Pancreas (tissue), 10 donors: ENCODE results near the gene RYR1. TPM values are rescaled to one million over a fixed set of nuclear protein-coding genes. Genes with fewer than 3 reads are reported as not detected.
A peak's percentile ranks its signal among the peaks of the same experiment; 100 is the strongest.
"Not testable (repeated sequence)": the region's sequence is repeated elsewhere in the genome, so short reads cannot be mapped to it uniquely, and the experiment has no call there.

Source experiments
- ATAC-seq, 4 donors: fragments of 200-7000 bp; cut with Tn5 transposase; one replicate each; pipeline versions ENCODE4 v1.8.0 to v1.9.1; 2020; ENCODE audit warnings: mild to moderate bottlenecking in 4 of 4, moderate library complexity in 4 of 4
- DNase-seq, 6 donors: peaks; one replicate each; pipeline ENCODE4 v3.0.0-alpha.2; 2020
- FAIRE-seq: peaks from 2 replicates; lab custom pipeline; 2012; peaks lifted over from hg19 to GRCh38; lab: Jason Lieb, UNC
- H3K27ac ChIP-seq, 4 donors: fragments of 200-600 bp; sonication (generic); 1 replicate in 3 of 4; 2 replicates in 1 of 4; pipeline versions ENCODE4 v1.5.0 to v1.8.0; 2020
- H3K27me3 ChIP-seq, 4 donors: fragments of 200-600 bp; one replicate each; pipeline ENCODE4 v1.8.0; 2021
- H3K36me3 ChIP-seq, 3 donors: fragments of 200-600 bp; sonication (generic) in 1 of 3; one replicate each; pipeline versions ENCODE4 v1.5.0 to v1.8.0; 2020 to 2021
- H3K4me1 ChIP-seq, 3 donors: fragments of 200-600 bp; one replicate each; pipeline ENCODE4 v1.8.0; 2021
- H3K4me3 ChIP-seq, 4 donors: fragments of 200-600 bp; sonication (generic) in 2 of 4; one replicate each; pipeline versions ENCODE4 v1.5.0 to v1.8.0; 2020 to 2021
- H3K9me3 ChIP-seq, 4 donors: fragments of 200-600 bp; one replicate each; pipeline ENCODE4 v1.8.0; 2021
- CTCF ChIP-seq, 4 donors: fragments of 200-600 bp; sonication (generic) in 3 of 4; IDR thresholded peaks; one replicate each; pipeline versions ENCODE4 v1.5.0 to v1.8.0; 2021; ENCODE audit warnings: antibody characterized with exemption in 4 of 4
- WGBS, 2 donors: extraction: QIAGEN DNeasy Blood & Tissue Kit; methylation state at CpG; one replicate each; pipeline ENCODE4 v1.1.7; 2013; 5-methylcytosine and 5-hydroxymethylcytosine counted together
- intact Hi-C, 3 donors: fragments of 100-400 bp; cut with DNase I; formaldehyde crosslinking; loops; one replicate each; pipeline versions ENCODE4 v1.11.1 to v1.14.2; 2022
- polyA plus RNA-seq, 2 donors: library from polyadenylated mRNA; stranded (reverse); fragments of 200-250 nt; gene quantifications; one replicate each; pipeline ENCODE4 v1.2.3, GENCODE V29; 2013
- total RNA-seq, 6 donors: library from RNA; stranded (reverse); fragmentation: NEBNext Ultra II Directional in 4 of 6; extraction: Animal tissue kit (Norgen Biotek cat#: 25700) in 4 of 6; gene quantifications; one replicate each; pipeline versions ENCODE4 v1.2.1 to v1.2.4, GENCODE V29; 2021 to 2023
- donor health status: healthy with polysubstance abuse.
- donor health status: DM: no; HTN: no; CAD: no; lungs with moderate emphysema.
- donor health status: DM: no; HTN: no; CAD: no.
- donor health status: control.
- donor health status: control.
- donor health status: Bipolar disorder and iron deficiency.
- donor health status: DM: yes; HTN: yes; CAD: no.
- donor health status: DM: no; HTN: no; CAD: no.
- donor health status: DM: no; HTN: no; CAD: no.
- donor health status: DM: yes; HTN: yes; CAD: no.

RYR1 gene
- total and polyA plus RNA-seq, 8 donors: 0.19 to 1.4 (median 0.57) TPM

GRCh38 chr19:38619361-38620174, 186.1 kb downstream of the RYR1 start:
- DNase-seq: no peak
- ATAC-seq: no peak

GRCh38 chr19:38624822-38625221, 191.3 kb downstream of the RYR1 start:
- no peak for ATAC-seq
- no peak for FAIRE-seq
- Histone ChIP-seq H3K4me1 (peaks cover 1 to 4% (median 4%) of the 10 kb centered on the region in 3 donors), H3K36me3 (peaks cover 0 to 58% (median 38%) of the 10 kb centered on the region in 3 donors), H3K27ac (no peak overlapping the region), H3K27me3 (no peaks in the 10 kb centered on the region), H3K4me3 (no peak overlapping the region), H3K9me3 (no peaks in the 10 kb centered on the region)
- DNase-seq: no peak
- 85% methylated on average over 3 of the region's 3 CpGs for WGBS, 2 donors
- intact Hi-C loops: no loop called here
- TF ChIP-seq CTCF (IDR thresholded peaks at IDR 0.05): no peak

More at GRCh38 chr19:38619361-38620174, 186.1 kb downstream of the RYR1 start:
- Histone ChIP-seq H3K4me3 (peak overlapping the region; percentile 53 to 94 (median 66)), H3K4me1 (peaks cover 6 to 10% (median 7%) of the 10 kb centered on the region in 3 donors), H3K36me3 (peaks cover 0 to 23% (median 9%) of the 10 kb centered on the region in 3 donors), H3K27me3 (no peaks in the 10 kb centered on the region), H3K9me3 (no peaks in the 10 kb centered on the region), H3K27ac (peak overlapping the region in 3 of 4 donors; percentile 9 to 60 (median 49))
- FAIRE-seq: no peak
- WGBS, 2 donors: 9 to 10% methylated on average over 21 of the region's 21 CpGs
- no peak for TF ChIP-seq CTCF (IDR thresholded peaks at IDR 0.05)
- intact Hi-C loops: loop anchor here in 2 of 3 donors (10.0 kb wide), 2 partner anchors 105 to 215 kb away; partner anchors contain the start of gene FAM98C (in 1 of the 2)

GRCh38 chr19:38626401-38626800, 192.9 kb downstream of the RYR1 start:
- ATAC-seq: no peak
- no peaks in the 10 kb centered on the region for H3K4me1 ChIP-seq
- intact Hi-C loops: no loop called here
- no peak for FAIRE-seq
- TF ChIP-seq CTCF (IDR thresholded peaks at IDR 0.05): no peak
- DNase-seq: no peak
- H3K27me3 ChIP-seq: no peaks in the 10 kb centered on the region
- H3K4me3 ChIP-seq: no peak overlapping the region
- 94 to 96% methylated on average over 4 of the region's 4 CpGs for WGBS, 2 donors
- no peak overlapping the region for H3K27ac ChIP-seq
- no peaks in the 10 kb centered on the region for H3K9me3 ChIP-seq
- peaks cover 0 to 49% (median 38%) of the 10 kb centered on the region in 3 donors for H3K36me3 ChIP-seq

- intact Hi-C loops: no loop called here
- DNase-seq (no peak), FAIRE-seq (no peak), ATAC-seq (no peak)
- no peak for TF ChIP-seq CTCF (IDR thresholded peaks at IDR 0.05)
- WGBS, 2 donors: 92 to 97% methylated on average over 6 of the region's 6 CpGs
- no peaks in the 10 kb centered on the region for H3K4me1 ChIP-seq
- H3K36me3 ChIP-seq: peaks cover 0 to 35% (median 29%) of the 10 kb centered on the region in 3 donors
- H3K27ac ChIP-seq: no peak overlapping the region
- no peaks in the 10 kb centered on the region for H3K27me3 ChIP-seq
- no peak overlapping the region for H3K4me3 ChIP-seq
- no peaks in the 10 kb centered on the region for H3K9me3 ChIP-seq
Observed at GRCh38 chr19:38629568-38629967, 196.1 kb downstream of the RYR1 start.

- DNase-seq, H3K27me3 ChIP-seq, H3K9me3 ChIP-seq, ATAC-seq, H3K27ac ChIP-seq, H3K4me1 ChIP-seq, FAIRE-seq, H3K4me3 ChIP-seq: not testable (repeated sequence)
- H3K36me3 ChIP-seq: peaks cover 0 to 25% (median 13%) of the 10 kb centered on the region in 3 donors
- intact Hi-C loops: loop anchor here in 1 of 3 donors (10.0 kb wide), 1 partner anchor 106 kb away; no protein-coding TSS in a partner anchor
- 79 to 81% methylated on average over 10 to 11 of the region's 11 CpGs for WGBS, 2 donors
Observed at GRCh38 chr19:38631301-38631700, 197.8 kb downstream of the RYR1 start.

GRCh38 chr19:38631811-38632475, 198.5 kb downstream of the RYR1 start:
- WGBS, 2 donors: 72 to 73% methylated on average over 7 of the region's 7 CpGs
- intact Hi-C loops: loop anchor here in 1 of 3 donors (10.0 kb wide), 1 partner anchor 107 kb away; no protein-coding TSS in a partner anchor
- FAIRE-seq, H3K4me3 ChIP-seq, H3K4me1 ChIP-seq, H3K27me3 ChIP-seq, H3K9me3 ChIP-seq, DNase-seq, H3K27ac ChIP-seq, ATAC-seq: not testable (repeated sequence)
- peaks cover 0 to 18% (median 10%) of the 10 kb centered on the region in 3 donors for H3K36me3 ChIP-seq
